BJ (cell line): Measurements from ENCODE around the gene TNK1. TPM values are rescaled to one million over a fixed set of nuclear protein-coding genes. Genes with fewer than 3 reads are reported as not detected.
A peak's percentile ranks its signal among the peaks of the same experiment; 100 is the strongest.

Experiments used
- CTCF ChIA-PET: fragments of 350-600 bp; formaldehyde crosslinking; extraction: SDS; loops from one replicate; lab custom pipeline; 2021; ENCODE audit warnings: antibody characterized with exemption, inconsistent platforms; lab: Yijun Ruan, JAX
- POLR2A ChIA-PET: fragments of 300-600 bp; sonication (Branson Sonifier 250); formaldehyde crosslinking; extraction: SDS; loops from one replicate; lab custom pipeline; 2021; ENCODE audit warnings: antibody characterized with exemption; lab: Charles Lee
- DNase-seq: peaks from one replicate; pipeline ENCODE4 v3.0.0-alpha.2; 2011; ENCODE audit warnings: low read depth
- H3K27me3 ChIP-seq: 2 replicates; pipeline ENCODE4 v1.6.0; 2011; ENCODE audit warnings: low read length; ENCODE audit not compliant: control insufficient read depth, insufficient read depth
- H3K36me3 ChIP-seq: 2 replicates; pipeline ENCODE4 v1.5.1; 2011; ENCODE audit warnings: low read length; ENCODE audit not compliant: control insufficient read depth, insufficient read depth
- H3K4me3 ChIP-seq: 2 replicates; pipeline ENCODE4 v1.5.1; 2011; ENCODE audit warnings: low read depth, mild to moderate bottlenecking, control low read depth, low read length
- CTCF ChIP-seq: IDR thresholded peaks from 2 replicates; pipeline ENCODE4 v1.5.1; 2011; ENCODE audit warnings: low read depth, mild to moderate bottlenecking, control low read depth, inconsistent platforms, low read length, moderate library complexity; ENCODE audit not compliant: insufficient read depth
- polyA plus RNA-seq: library from polyadenylated mRNA; depleted of rRNA; stranded (reverse); fragments of >200 nt; gene quantifications from 2 replicates; pipeline ENCODE4 v1.2.3, GENCODE V29; 2011

TNK1 gene
- polyA plus RNA-seq, 1 experiment = 2.2 TPM

- ChIA-PET CTCF (no interaction called here), POLR2A (no interaction called here)
- TF ChIP-seq CTCF = no peak
- Histone ChIP-seq H3K4me3 (no peak overlapping the region), H3K27me3 (no peaks in the 10 kb centered on the region), H3K36me3 (peaks cover 1% of the 10 kb centered on the region; the same call in 1 of the 2 replicates)
- DNase-seq = no peak
Observed at GRCh38 chr17:7396147-7396546, 15.3 kb downstream of the TNK1 start.

- Histone ChIP-seq H3K4me3 (no peak overlapping the region), H3K27me3 (no peaks in the 10 kb centered on the region), H3K36me3 (no peaks in the 10 kb centered on the region)
- DNase-seq = no peak
- TF ChIP-seq CTCF = no peak
- CTCF ChIA-PET = interaction anchor here (0.6 to 1.8 kb wide), 3 partner anchors 115 to 191 kb away, joined by 3 to 6 read pairs (median 4); no protein-coding TSS in a partner anchor
- POLR2A ChIA-PET = interaction anchor here (0.6 kb wide), 1 partner anchor 77 kb away, joined by 3 read pairs; no protein-coding TSS in a partner anchor
Observed at GRCh38 chr17:7398612-7399011, 17.7 kb downstream of the TNK1 start.

DNA sequence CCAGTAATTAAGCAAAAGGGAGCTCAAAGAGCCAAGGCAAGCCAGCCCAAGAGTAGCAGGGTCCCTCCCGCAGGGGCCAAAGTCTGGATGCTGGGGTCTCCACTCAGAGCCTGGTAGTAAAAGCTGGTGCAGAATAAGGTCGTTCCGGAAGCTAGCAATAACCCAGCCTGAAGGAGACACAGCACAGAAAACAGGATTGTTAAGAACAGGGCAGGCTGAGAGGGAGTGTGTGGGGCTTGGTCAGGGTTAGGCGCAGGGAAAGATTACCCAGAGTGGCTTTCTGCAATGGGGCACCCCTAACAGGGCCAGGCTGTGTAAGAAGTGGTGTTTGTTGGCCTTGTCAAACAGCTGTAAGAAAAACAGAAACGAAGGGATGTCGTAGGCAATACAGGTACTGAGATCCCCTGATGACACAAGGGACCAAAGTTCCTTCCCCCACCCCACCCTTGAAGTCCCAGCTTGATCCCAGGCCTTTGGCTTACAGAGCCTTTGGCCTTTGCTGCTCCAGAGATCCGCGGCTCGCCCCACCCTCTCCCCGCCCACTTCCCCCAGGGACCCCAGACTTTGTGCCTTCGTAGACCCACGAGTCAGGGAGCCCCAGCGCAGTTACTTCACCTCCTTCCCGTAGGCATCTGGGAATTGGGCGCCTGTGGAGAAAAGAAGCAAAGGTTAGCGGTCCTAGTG lies 22.3 kb downstream of the TNK1 start:
- Histone ChIP-seq H3K27me3 (no peaks in the 10 kb centered on the region), H3K36me3 (no peaks in the 10 kb centered on the region), H3K4me3 (peak overlapping the region; percentile 59)
- ChIA-PET CTCF (interaction anchor here (0.9 to 4.6 kb wide), 5 partner anchors 14 to 158 kb away, joined by 3 to 22 read pairs (median 6); partner anchors contain the start of genes SENP3 and TMEM95), POLR2A (interaction anchor here (0.6 to 1.1 kb wide), 5 partner anchors 48 to 173 kb away, joined by 3 to 11 read pairs (median 6); partner anchors contain the start of gene NEURL4)
- no peak for TF ChIP-seq CTCF
- no peak for DNase-seq

DNA sequence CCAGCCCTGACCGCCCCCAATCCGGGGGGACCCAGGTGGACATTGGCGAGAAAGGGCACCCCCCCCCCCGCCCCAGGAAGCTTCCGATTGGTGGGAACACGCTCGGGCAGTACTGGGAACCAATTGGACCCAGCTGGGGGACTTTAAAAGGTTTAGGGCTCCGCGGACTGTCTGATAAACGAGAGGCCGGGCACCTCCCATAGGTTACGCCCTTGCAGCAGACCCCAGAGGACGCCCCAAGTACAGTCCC lies 22.8 kb downstream of the TNK1 start:
- 0 out of 2 replicates have a peak, but pooled peaks cover 1% of the 10 kb centered on the region for H3K36me3 ChIP-seq
- H3K4me3 ChIP-seq = peak overlapping the region; percentile 59
- no peak for DNase-seq
- POLR2A ChIA-PET = interaction anchor here (0.6 to 1.1 kb wide), 13 partner anchors 9 to 172 kb away, joined by 3 to 11 read pairs (median 6); partner anchors contain the start of genes NEURL4, PLSCR3 and POLR2A
- CTCF ChIA-PET = interaction anchor here (0.6 to 4.6 kb wide), 6 partner anchors 15 to 157 kb away, joined by 3 to 22 read pairs (median 6); partner anchors contain the start of genes SENP3 and TMEM95
- no peak for TF ChIP-seq CTCF
- no peaks in the 10 kb centered on the region for H3K27me3 ChIP-seq

DNA sequence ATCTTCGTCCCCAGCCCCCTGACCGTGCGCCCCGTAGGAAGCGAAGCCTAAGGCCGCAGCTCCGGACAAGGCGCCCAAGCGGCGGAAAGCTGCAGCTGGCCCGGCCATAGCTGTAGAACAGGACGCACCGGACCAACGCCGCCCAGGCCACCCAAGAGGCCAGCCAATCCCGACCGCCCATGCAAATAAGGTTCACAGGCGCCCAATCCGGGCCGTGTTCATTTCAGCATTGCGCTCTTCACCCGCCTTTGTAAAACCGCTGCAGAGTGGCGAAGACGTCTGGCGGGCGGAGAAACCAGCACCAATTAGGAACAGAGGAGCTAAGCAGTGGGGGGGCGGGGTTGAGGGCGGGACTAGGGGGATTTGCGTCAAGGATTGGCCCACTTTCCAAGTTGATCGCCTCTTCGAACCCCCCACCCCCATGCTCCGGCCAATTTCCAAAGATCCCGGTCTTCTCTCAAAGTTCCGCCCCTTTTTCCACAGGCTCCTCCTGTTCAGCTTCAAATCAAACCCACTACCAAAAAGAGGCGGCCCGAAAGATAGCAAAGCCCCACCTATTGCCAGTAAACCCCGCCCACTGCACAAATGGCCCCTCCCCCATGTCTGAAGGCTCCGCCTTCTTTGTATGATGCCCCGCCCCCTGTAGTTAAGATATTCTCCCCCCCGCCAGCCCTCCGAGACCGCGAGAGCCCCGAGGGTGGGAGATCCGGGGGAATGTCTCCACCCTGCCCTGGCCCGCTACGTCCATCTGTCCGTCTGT lies 23.3 kb downstream of the TNK1 start, which contains the start of gene TMEM256:
Gene TMEM256, minus strand, starts transcription at position 121 of the 760 bp plus-strand sequence. Its CDS starts 13 bp downstream, at position 108.
- Histone ChIP-seq H3K36me3 (peaks cover 5% of the 10 kb centered on the region), H3K27me3 (no peaks in the 10 kb centered on the region), H3K4me3 (peak within 1 kb of the TSS; percentile 59)
- DNase-seq = peak; percentile 98
- no peak for TF ChIP-seq CTCF
- ChIA-PET CTCF (interaction anchor here (0.6 to 4.6 kb wide), 7 partner anchors 15 to 157 kb away, joined by 3 to 22 read pairs (median 6); partner anchors contain the start of genes SENP3 and TMEM95), POLR2A (interaction anchor here (0.6 to 1.1 kb wide), 13 partner anchors 9 to 172 kb away, joined by 3 to 11 read pairs (median 6); partner anchors contain the start of genes NEURL4, PLSCR3 and POLR2A)
